AG20443 (cell line): ENCODE results near the gene DNAH2.

Source experiments
- DNase-seq: peaks from one replicate; pipeline ENCODE4 v3.0.0; 2012; ENCODE audit warnings: low spot score, mixed read lengths

Gene DNAH2

GRCh38 chr17:7702776-7703175, 14.8 kb upstream of the DNAH2 start:
- no peak for DNase-seq

- DNase-seq, result peak; percentile 57
Measured at GRCh38 chr17:7703584-7704479, 13.7 kb upstream of the DNAH2 start.

- peak; percentile 43 for DNase-seq
Measured at GRCh38 chr17:7704601-7705268, 12.8 kb upstream of the DNAH2 start, which contains the start of gene EFNB3. Gene EFNB3 (plus strand): TSS chr17:7705202. CDS start chr17:7705599, 397 bp downstream.

- DNase-seq, result no peak
Measured at GRCh38 chr17:7705269-7706255, 12.0 kb upstream of the DNAH2 start.

GRCh38 chr17:7706631-7707354, 10.8 kb upstream of the DNAH2 start:
- no peak for DNase-seq

- no peak for DNase-seq
Measured at GRCh38 chr17:7707446-7707845, 10.1 kb upstream of the DNAH2 start.

GRCh38 chr17:7707858-7708750, 9.4 kb upstream of the DNAH2 start:
- DNase-seq, result no peak

- DNase-seq, result no peak
Measured at GRCh38 chr17:7709031-7709430, 8.5 kb upstream of the DNAH2 start.

GRCh38 chr17:7710301-7710700, 7.2 kb upstream of the DNAH2 start:
- no peak for DNase-seq

- no peak for DNase-seq
Measured at GRCh38 chr17:7711051-7711755, 6.3 kb upstream of the DNAH2 start.

GRCh38 chr17:7712111-7712771, 5.3 kb upstream of the DNAH2 start:
- no peak for DNase-seq

GRCh38 chr17:7713782-7714181, 3.8 kb upstream of the DNAH2 start:
- DNase-seq, result no peak

- DNase-seq, result no peak
Measured at GRCh38 chr17:7714721-7715594, 2.6 kb upstream of the DNAH2 start.

GRCh38 chr17:7715936-7716886, 1.3 kb upstream of the DNAH2 start:
- DNase-seq, result no peak

GRCh38 chr17:7717756-7718350, 309 bp downstream of the DNAH2 start:
- no peak for DNase-seq

GRCh38 chr17:7719661-7720060, 2.1 kb downstream of the DNAH2 start:
- DNase-seq, result no peak

GRCh38 chr17:7720125-7720524, 2.6 kb downstream of the DNAH2 start:
- no peak for DNase-seq
